Hindlimb muscle (tissue), 1 donor: ENCODE measurements around the gene VAMP3. TPM values are rescaled to one million over a fixed set of nuclear protein-coding genes. Genes with fewer than 3 reads are reported as not detected.

Experiments used
- DNase-seq: peaks from one replicate; pipeline ENCODE4 v3.0.0-alpha.2; 2013
- polyA plus RNA-seq: library from polyadenylated mRNA; unstranded; fragments of 120-200 nt; gene quantifications from one replicate; pipeline ENCODE4 v1.2.1, GENCODE V29; 2013; ENCODE audit not compliant: insufficient read length

Gene VAMP3
- polyA plus RNA-seq, 1 donor = 72.7 TPM

DNA sequence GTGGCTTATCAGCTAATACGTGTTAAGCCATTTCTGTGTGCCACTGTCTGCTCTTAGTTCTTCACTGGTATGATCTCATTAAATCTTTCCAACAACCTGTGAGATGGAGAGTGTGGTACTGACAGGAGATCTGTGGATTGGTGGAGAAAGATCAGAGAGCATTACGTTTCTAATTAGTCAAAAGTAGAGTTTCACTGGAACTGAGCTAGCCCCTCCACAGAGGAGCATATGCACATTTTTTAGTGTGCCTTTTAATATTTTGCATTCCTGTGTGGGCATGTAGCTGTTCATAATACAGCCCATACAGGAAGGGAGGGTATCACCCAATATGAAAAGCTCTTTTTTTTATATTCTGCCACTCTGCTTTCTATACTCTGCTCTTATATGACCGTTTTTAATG, 50.2 kb downstream of the VAMP3 start:
- no peak for DNase-seq

DNA sequence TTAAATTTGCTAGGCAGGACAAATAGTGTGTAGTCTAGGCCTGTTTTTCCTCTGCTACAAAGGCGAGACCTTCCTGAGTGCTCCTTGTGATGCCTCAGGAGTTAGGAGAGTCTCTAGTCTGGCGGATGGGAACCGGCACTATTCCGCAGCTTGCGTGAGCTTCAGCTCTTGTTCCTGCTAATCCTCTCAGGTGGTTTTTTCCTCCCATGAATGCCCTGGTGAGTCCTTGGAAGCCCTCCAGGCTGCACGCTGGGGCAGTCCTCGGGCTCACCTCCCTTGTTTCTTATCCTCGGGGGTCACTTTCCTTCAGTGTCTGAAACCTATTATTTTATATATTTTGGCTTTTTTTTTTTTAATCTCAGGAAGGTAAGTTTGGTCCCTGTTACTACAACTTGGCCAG, 53.6 kb downstream of the VAMP3 start:
- DNase-seq = no peak

DNA sequence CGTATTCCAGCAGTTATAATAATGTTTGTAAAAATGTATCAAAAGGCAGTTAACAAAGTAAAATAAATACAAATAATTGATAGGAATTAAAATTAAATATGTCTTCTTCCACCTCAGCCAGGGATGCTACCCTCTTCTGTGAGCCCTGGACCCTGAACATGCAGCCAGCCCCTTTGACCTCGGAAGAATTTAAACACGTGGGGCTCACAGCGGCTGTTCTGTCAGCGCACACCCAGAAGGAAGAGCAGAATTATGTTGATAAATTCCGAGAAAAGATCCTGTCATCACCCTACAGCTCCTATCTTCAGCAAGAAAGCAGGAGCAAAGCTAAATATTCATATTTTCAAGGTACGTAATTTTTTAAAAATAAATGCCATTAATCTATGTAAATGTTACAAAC, 55.3 kb downstream of the VAMP3 start:
- DNase-seq = no peak

DNA sequence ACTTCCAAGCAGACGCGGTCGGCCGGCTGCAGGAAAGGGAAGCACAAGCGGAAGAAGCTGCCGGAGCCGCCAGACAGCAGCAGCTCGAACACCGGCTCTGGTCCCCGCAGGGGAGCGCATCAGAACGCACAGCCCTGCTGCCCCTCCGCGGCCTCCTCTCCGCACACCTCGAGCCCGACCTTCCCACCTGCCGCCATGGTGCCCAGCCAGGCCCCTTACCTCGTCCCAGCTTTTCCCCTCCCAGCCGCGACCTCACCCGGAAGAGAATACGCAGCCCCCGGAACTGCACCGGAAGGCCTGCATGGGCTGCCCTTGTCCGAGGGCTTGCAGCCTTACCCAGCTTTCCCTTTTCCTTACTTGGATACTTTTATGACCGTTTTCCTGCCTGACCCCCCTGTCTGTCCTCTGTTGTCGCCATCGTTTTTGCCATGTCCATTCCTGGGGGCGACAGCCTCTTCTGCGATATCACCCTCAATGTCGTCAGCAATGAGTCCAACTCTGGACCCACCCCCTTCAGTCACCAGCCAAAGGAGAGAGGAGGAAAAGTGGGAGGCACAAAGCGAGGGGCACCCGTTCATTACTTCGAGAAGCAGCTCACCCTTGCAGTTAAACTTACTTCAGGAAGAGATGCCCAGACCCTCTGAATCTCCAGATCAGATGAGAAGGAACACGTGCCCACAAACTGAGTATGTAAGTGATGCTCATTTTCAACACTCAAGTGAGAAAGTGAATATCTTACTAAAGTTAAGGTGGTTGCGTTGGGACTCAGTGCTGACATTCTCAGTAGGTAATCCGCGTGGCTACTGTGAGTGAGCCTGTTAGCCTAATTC, 56.2 kb downstream of the VAMP3 start:
- DNase-seq = peak; percentile 45

Other genes starting within 250 kb of the VAMP3 start
- 10.7 TPM for gene PER3, start 13.0 kb downstream of the VAMP3 start, polyA plus RNA-seq
- not detected for gene UTS2, start 81.8 kb downstream of the VAMP3 start, polyA plus RNA-seq
- 0.12 TPM for gene TNFRSF9, start 169.5 kb downstream of the VAMP3 start, polyA plus RNA-seq
- 297 TPM for gene PARK7, start 190.4 kb downstream of the VAMP3 start, polyA plus RNA-seq